Epithelial cell of proximal tubule (primary cell): Measurements from ENCODE around the gene AGK. TPM values are rescaled to one million over a fixed set of nuclear protein-coding genes. Genes with fewer than 3 reads are reported as not detected.
"Not testable (repeated sequence)": the region's sequence is repeated elsewhere in the genome, so short reads cannot be mapped to it uniquely, and the experiment has no call there.

Source experiments
- DNase-seq: peaks from one replicate; pipeline ENCODE4 v3.0.0-alpha.2; 2011; ENCODE audit warnings: low read depth
- H3K4me3 ChIP-seq: 2 replicates; pipeline ENCODE4 v1.5.1; 2011; ENCODE audit warnings: low read depth, mild to moderate bottlenecking, low read length
- CTCF ChIP-seq: conservative IDR thresholded peaks from 2 replicates; pipeline ENCODE4 v1.5.1; 2012; ENCODE audit warnings: low read depth, mild to moderate bottlenecking, low read length
- total RNA-seq: library from RNA; depleted of rRNA; stranded (reverse); fragments of >200 nt; gene quantifications from 2 replicates; pipeline ENCODE4 v1.2.3, GENCODE V29; 2015

The AGK gene
- total RNA-seq, 1 donor from 2014 or later, result 28.4 TPM

GRCh38 chr7:141551782-141552181 lies 572 bp downstream of the AGK start:
- no peak for DNase-seq
- TF ChIP-seq CTCF, result no peak
- peak overlapping the region; percentile 73 for H3K4me3 ChIP-seq

DNA sequence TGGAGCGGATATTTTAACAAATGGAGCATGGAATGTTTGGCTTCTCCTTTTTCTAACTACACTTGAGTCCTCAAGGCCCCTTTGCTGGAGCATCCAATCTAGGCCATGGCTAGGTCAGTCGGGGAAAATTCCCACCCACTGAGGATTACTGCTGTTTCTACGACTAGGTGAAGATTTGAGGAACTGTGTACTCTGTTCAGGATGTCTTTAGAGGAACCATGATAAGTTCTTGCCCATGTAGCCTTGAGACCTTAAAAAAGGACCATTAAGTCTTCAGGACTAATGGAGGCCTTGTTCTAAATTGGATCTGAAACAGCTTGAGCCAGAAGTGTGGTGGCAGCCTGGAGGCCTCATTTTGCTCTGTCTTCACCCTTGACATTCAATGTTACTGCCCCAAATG lies 6.2 kb downstream of the AGK start:
- DNase-seq, result no peak
- H3K4me3 ChIP-seq, result no peak overlapping the region
- TF ChIP-seq CTCF, result no peak

DNA sequence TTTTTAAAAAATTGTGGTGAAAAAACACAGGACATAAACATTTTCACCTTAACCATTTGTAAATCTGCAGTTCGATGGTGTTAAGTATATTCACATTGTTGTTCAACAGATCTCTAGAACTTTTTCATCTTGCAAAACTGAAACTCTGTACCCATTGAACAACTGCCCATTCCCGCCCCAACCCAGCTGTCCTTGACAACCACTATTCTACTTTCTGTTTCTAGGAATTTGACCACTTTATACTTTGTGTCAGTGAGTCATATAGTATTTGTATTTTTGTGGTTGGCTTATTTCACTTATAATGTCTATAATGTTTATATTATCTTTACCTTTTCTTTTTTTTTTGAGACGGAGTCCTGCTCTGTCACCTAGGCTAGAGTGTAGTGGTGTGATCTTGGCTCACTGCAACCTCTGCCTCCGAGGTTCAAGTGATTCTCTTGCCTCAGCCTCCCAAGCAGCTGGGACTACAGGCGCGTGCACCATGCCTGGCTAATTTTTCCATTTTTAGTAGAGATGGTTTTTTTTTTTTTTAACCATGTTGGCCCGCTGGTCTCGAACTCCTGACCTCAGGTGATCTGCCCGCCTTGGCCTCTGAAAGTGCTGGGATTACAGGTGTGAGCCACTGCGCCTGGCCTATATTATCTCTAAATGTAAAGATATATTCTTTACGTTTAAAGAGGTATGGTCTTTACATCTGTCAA lies 6.8 kb downstream of the AGK start:
- H3K4me3 ChIP-seq, DNase-seq: not testable (repeated sequence)

GRCh38 chr7:141558544-141559183 lies 7.5 kb downstream of the AGK start:
- no peak for TF ChIP-seq CTCF
- no peak for DNase-seq
- H3K4me3 ChIP-seq, result no peak overlapping the region

DNA sequence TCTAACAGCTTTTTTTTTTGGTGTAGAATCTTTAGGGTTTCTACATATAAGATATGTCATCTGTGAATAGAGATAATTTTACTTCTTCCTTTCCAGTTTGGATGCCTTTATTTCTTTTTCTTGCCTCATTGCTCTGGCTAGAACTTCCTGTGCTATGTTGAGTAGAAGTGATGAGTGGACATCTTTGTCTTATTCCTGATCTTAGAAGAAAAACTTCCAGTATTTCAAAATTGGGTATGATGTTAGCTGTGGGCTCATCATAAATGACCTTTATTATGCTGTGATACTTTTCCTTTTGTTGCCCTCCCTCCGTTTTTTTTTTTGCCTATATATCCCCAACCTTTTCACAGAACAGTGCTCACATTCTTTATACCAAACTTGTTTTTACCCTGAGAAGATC lies 8.8 kb downstream of the AGK start:
- no peak for DNase-seq
- no peak overlapping the region for H3K4me3 ChIP-seq
- no peak for TF ChIP-seq CTCF

GRCh38 chr7:141562036-141562435 lies 10.8 kb downstream of the AGK start:
- no peak for TF ChIP-seq CTCF
- no peak overlapping the region for H3K4me3 ChIP-seq
- no peak for DNase-seq

- DNase-seq, result no peak
- TF ChIP-seq CTCF, result no peak
- H3K4me3 ChIP-seq, result no peak overlapping the region
These were observed 11.3 kb downstream of the AGK start for GRCh38 chr7:141562543-141562942.
